ENCODE measurements around the gene UTF1.

Gene UTF1

DNA sequence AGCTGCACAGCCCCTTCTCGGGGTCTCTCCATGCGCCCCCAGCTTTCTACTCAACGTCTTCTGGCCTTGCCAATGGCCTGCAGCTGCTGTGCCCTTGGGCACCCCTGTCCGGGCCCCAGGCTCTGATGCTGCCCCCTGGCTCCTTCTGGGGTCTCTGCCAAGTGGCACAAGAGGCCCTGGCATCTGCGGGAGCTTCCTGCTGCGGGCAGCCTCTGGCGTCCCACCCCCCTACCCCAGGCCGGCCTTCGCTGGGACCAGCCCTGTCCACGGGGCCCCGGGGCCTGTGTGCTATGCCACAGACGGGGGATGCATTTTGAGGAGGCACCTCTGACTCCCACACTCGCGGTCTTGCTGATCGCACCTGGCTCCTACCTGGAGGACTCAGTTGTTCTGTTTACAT is 10.0 kb downstream of the UTF1 start:
- H3K9ac ChIP-seq (ENCODE audit: low read length), result no peak overlapping the region
- H3K36me3 ChIP-seq (replicated peaks; ENCODE audit: low read depth, low read length), result no peaks in the 10 kb centered on the region
- H2AFZ ChIP-seq (ENCODE audit: low read depth, low read length), result no peak overlapping the region
- peaks cover 10% of the 10 kb centered on the region; the same call in 1 of the 2 replicates for H3K27me3 ChIP-seq (ENCODE audit: low read depth, low read length)
- no peaks in the 10 kb centered on the region for H3K79me2 ChIP-seq (ENCODE audit: low read length)
- no peak overlapping the region for H3K27ac ChIP-seq (ENCODE audit: low read length)
- no peak overlapping the region for H3K4me2 ChIP-seq (ENCODE audit: low read length)
- no peak for TF ChIP-seq EZH2phosphoT487 (IDR thresholded peaks at IDR 0.05; ENCODE audit: low read depth)
- TF ChIP-seq, protein P1, sequence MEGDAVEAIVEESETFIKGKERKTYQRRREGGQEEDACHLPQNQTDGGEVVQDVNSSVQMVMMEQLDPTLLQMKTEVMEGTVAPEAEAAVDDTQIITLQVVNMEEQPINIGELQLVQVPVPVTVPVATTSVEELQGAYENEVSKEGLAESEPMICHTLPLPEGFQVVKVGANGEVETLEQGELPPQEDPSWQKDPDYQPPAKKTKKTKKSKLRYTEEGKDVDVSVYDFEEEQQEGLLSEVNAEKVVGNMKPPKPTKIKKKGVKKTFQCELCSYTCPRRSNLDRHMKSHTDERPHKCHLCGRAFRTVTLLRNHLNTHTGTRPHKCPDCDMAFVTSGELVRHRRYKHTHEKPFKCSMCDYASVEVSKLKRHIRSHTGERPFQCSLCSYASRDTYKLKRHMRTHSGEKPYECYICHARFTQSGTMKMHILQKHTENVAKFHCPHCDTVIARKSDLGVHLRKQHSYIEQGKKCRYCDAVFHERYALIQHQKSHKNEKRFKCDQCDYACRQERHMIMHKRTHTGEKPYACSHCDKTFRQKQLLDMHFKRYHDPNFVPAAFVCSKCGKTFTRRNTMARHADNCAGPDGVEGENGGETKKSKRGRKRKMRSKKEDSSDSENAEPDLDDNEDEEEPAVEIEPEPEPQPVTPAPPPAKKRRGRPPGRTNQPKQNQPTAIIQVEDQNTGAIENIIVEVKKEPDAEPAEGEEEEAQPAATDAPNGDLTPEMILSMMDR (IDR thresholded peaks at IDR 0.05; ENCODE audit: low read depth, low read length), result no peak
- H4K20me1 ChIP-seq (ENCODE audit: insufficient read depth, low read length), result no peaks in the 10 kb centered on the region
- peaks cover 13% of the 10 kb centered on the region; the same call in 1 of the 2 replicates for H3K4me1 ChIP-seq (ENCODE audit: low read length)
- H3K4me3 ChIP-seq (ENCODE audit: low read length), result no peak overlapping the region
- H3K9me3 ChIP-seq (ENCODE audit: insufficient read depth, low read length), result no peaks in the 10 kb centered on the region

DNA sequence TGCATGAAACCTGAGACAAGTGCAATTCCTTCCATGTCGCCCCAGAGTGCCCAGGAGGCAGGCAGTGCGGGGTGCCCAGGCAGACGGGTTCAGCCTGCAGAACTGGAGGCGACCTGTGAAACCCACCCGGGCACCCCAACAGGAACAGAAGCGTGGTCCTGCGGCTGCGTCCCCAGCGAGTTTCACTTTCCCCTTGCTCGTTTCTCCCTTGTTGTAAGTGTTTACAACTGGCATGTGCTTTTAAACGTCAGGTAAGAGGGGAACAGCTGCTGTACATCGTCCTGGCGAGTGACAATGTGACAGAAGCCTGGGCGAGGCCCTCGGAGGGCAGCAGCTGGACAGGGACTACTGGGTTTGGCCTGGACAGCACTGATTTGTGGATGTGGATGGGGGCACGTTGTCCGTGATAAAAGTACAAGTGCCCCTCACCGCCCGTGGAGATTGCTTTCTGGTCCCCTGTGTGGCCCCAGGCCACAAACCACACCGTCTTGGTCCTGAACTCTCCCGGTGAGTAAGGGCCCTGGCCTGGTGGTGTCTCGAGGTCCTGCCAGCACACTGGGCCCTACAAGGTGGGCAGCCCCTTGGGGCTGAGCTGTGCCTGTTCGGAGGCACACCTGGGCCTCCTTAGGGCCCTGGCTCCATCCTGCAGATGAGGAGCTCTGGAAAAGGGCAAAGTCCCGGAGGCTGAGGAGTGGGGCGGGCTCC is 11.6 kb downstream of the UTF1 start:
- H3K27ac ChIP-seq (ENCODE audit: low read length), result no peak overlapping the region
- peaks cover 13% of the 10 kb centered on the region; the same call in 1 of the 2 replicates for H3K4me1 ChIP-seq (ENCODE audit: low read length)
- no peaks in the 10 kb centered on the region for H3K36me3 ChIP-seq (replicated peaks; ENCODE audit: low read depth, low read length)
- H3K79me2 ChIP-seq (ENCODE audit: low read length), result no peaks in the 10 kb centered on the region
- H3K4me3 ChIP-seq (ENCODE audit: low read length), result peak overlapping the region; percentile 66
- H4K20me1 ChIP-seq (ENCODE audit: insufficient read depth, low read length), result no peaks in the 10 kb centered on the region
- H3K9ac ChIP-seq (ENCODE audit: low read length), result no peak overlapping the region
- H3K9me3 ChIP-seq (ENCODE audit: insufficient read depth, low read length), result no peaks in the 10 kb centered on the region
- peaks cover 10% of the 10 kb centered on the region; the same call in 1 of the 2 replicates for H3K27me3 ChIP-seq (ENCODE audit: low read depth, low read length)
- TF ChIP-seq, protein P1 (IDR thresholded peaks at IDR 0.05; ENCODE audit: low read depth, low read length), result no peak
- TF ChIP-seq EZH2phosphoT487 (IDR thresholded peaks at IDR 0.05; ENCODE audit: low read depth), result no peak
- H3K4me2 ChIP-seq (ENCODE audit: low read length), result peak overlapping the region; percentile 69
- peak overlapping the region; percentile 40; the same call in 1 of the 2 replicates for H2AFZ ChIP-seq (ENCODE audit: low read depth, low read length)

DNA sequence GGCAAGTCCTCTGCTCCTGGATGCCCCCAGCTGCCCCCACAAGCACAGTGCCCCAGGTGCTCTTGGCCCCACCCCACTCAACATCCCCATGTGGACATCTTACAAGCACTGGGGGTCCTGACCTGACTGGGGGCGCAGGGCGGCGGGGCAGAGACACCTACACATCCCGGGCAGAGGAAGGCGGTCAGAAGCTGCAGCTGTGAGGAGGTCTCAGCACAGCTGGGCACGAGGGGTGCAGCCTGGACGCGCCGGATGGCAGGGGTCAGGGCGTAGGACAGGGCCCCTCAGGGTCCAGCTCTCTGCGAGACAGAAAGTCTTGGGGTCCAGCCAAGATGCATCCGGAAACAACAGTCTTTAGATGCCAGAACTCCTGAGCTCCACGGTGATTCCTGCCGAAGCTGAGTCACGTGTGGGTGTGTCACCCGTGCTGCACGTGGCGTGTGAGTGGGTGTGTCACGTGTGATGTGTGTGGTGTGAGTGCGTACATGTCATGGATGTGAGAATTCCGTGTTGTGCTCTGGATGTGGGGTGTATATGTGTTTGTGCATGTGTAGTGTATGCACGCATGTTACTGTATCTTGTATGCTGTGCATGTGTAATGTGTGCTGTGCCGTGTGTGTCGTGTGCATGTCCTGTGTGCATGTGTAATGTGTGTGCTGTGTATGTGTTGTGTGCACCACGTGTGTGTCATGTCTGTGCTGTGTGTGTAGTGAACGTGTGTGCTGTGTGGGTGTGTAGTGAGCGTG is 12.8 kb downstream of the UTF1 start:
- no peak overlapping the region for H3K4me2 ChIP-seq (ENCODE audit: low read length)
- TF ChIP-seq, protein P1 (IDR thresholded peaks at IDR 0.05; ENCODE audit: low read depth, low read length), result no peak
- no peak for TF ChIP-seq EZH2phosphoT487 (IDR thresholded peaks at IDR 0.05; ENCODE audit: low read depth)
- H3K79me2 ChIP-seq (ENCODE audit: low read length), result no peaks in the 10 kb centered on the region
- peaks cover 10% of the 10 kb centered on the region; the same call in 1 of the 2 replicates for H3K27me3 ChIP-seq (ENCODE audit: low read depth, low read length)
- no peak overlapping the region for H3K27ac ChIP-seq (ENCODE audit: low read length)
- no peaks in the 10 kb centered on the region for H4K20me1 ChIP-seq (ENCODE audit: insufficient read depth, low read length)
- H2AFZ ChIP-seq (ENCODE audit: low read depth, low read length), result no peak overlapping the region
- peaks cover 13% of the 10 kb centered on the region; the same call in 1 of the 2 replicates for H3K4me1 ChIP-seq (ENCODE audit: low read length)
- no peaks in the 10 kb centered on the region for H3K36me3 ChIP-seq (replicated peaks; ENCODE audit: low read depth, low read length)
- no peak overlapping the region for H3K9ac ChIP-seq (ENCODE audit: low read length)
- H3K9me3 ChIP-seq (ENCODE audit: insufficient read depth, low read length), result no peaks in the 10 kb centered on the region
- no peak overlapping the region for H3K4me3 ChIP-seq (ENCODE audit: low read length)

DNA sequence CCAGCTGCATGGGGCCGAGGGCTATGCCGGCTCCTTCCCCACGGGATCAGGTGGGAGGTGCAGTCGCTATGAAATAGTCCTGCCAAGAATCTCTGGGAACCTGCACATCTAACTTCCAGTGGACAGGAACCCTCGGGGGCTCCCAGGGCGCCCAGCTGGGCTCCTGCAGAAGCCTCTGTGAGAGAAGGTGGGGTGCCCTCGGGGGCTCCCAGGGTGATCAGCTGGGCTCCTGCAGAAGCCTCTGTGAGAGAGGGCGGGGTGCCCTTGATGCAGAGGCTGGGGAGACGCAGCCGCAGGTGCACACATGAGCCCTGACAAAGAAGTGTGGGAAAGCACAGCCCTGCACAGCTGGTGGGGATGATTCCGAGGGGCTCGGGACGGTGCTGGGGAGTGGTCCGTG is 13.6 kb downstream of the UTF1 start:
- Histone ChIP-seq H3K4me1 (ENCODE audit: low read length) (peaks cover 13% of the 10 kb centered on the region; the same call in 1 of the 2 replicates), H3K36me3 (replicated peaks; ENCODE audit: low read depth, low read length) (no peaks in the 10 kb centered on the region), H4K20me1 (ENCODE audit: insufficient read depth, low read length) (no peaks in the 10 kb centered on the region), H2AFZ (ENCODE audit: low read depth, low read length) (no peak overlapping the region), H3K9me3 (ENCODE audit: insufficient read depth, low read length) (no peaks in the 10 kb centered on the region), H3K4me2 (ENCODE audit: low read length) (no peak overlapping the region), H3K27ac (ENCODE audit: low read length) (no peak overlapping the region), H3K79me2 (ENCODE audit: low read length) (no peaks in the 10 kb centered on the region), H3K9ac (ENCODE audit: low read length) (no peak overlapping the region), H3K4me3 (ENCODE audit: low read length) (no peak overlapping the region), H3K27me3 (ENCODE audit: low read depth, low read length) (peaks cover 10% of the 10 kb centered on the region; the same call in 1 of the 2 replicates)
- TF ChIP-seq, protein P1 (IDR thresholded peaks at IDR 0.05; ENCODE audit: low read depth, low read length), result no peak
- TF ChIP-seq EZH2phosphoT487 (IDR thresholded peaks at IDR 0.05; ENCODE audit: low read depth), result no peak
